Measurements from ENCODE around the gene SMIM22. TPM values are rescaled to one million over a fixed set of nuclear protein-coding genes. Genes with fewer than 3 reads are reported as not detected.

SMIM22 gene
- total and polyA plus RNA-seq, 9 donors, result 1.5 to 30.9 (median 7.8) TPM; not detected in 5

DNA sequence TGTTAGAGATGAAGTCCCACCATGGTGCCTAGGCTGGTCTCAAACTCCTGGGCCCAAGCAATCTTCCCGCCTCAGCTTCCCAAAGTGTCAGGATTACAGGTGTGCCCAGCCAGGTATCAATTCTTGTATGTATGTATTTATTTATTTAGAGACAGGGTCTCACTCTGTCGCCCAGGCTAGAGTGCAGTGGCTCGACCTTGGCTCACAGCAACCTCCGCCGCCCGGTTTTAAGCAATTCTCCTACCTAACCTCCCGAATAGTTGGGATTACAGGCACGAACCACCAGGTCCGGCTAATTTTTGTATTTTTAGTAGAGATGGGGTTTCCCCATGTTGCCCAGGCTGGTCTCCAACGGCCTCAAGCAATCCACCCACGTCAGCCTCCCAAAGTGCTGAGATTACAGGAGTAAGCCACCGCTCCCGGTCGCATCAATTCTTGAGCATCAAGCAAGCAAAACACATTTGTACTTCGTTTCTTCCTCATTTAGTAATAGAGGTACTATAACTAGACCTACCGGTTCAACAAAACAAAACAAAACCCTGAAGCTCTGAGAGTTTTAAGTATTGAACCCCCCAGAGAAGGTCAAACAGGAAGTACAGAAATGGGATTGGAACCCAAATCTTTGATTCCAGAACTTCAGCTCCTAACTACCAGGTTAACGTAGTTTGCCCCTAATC lies 27.2 kb upstream of the SMIM22 start:
- Histone ChIP-seq H3K27ac (peak overlapping the region in 1 of 2 donors; percentile 77), H3K36me3 (no peaks in the 10 kb centered on the region), H3K27me3 (no peaks in the 10 kb centered on the region), H3K4me3 (peak overlapping the region; percentile 99), H3K4me1 (ENCODE audit: insufficient read depth) (peaks cover 2% of the 10 kb centered on the region), H3K9me3 (no peaks in the 10 kb centered on the region)
- peak; percentile 35 to 50 (median 47) for DNase-seq
- intact Hi-C loops (cut with DNase I), result no loop called here
- WGBS, 3 donors, result 28 to 48% (median 44%) methylated on average over 17 of the region's 17 CpGs
- no peak for TF ChIP-seq POLR2A (IDR thresholded peaks at IDR 0.05)
- TF ChIP-seq CTCF (IDR thresholded peaks at IDR 0.05), result peak in 1 of 3 donors; percentile 6
- no peak for TF ChIP-seq EP300 (IDR thresholded peaks at IDR 0.05)

DNA sequence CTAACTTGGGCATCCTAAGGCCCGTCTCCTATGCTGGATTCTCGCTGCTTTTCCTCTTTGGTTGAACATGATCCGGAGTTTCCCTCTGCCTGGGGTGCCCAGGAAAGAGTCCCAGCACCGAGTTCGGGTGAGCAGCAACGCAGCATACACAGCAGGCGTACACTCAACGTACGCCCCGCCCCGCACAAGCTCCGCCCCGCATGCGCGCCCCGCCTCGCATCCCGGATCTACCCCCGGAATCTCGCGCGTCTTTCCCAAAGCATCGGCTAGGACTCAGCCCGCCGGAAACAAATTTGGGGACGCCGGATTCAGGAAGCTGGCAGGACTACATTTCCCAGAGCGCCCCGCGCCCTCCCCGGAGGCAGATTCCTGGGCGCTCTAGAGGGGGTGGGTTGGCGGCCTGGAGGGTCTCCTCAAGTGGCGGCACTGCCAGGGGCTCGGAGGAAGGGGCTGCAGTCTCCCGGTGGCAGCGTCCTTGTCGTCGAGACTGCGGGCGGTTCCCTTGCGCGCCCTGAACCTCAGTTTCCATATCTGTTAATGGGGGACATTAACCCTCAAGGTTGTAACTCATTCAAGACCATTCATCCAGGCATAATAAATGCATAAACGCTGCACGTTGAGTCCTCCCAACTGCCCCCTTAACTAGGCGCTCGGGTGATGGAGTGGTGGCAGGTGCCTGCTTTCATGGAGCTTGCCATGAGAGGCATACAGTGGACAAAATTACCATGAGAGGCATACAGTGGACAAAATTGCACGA lies 26.4 kb upstream of the SMIM22 start:
- Histone ChIP-seq H3K36me3 (no peaks in the 10 kb centered on the region), H3K9me3 (no peaks in the 10 kb centered on the region), H3K4me1 (ENCODE audit: insufficient read depth) (peaks cover 2% of the 10 kb centered on the region), H3K4me3 (peak overlapping the region; percentile 46), H3K27ac (peak overlapping the region; percentile 5 to 77), H3K27me3 (no peaks in the 10 kb centered on the region)
- WGBS, 3 donors, result 2 to 3% (median 2%) methylated on average over 33 to 48 of the region's 48 CpGs
- TF ChIP-seq POLR2A (IDR thresholded peaks at IDR 0.05), result peak; percentile 83
- no peak for TF ChIP-seq EP300 (IDR thresholded peaks at IDR 0.05)
- TF ChIP-seq CTCF (IDR thresholded peaks at IDR 0.05), result peak in 1 of 3 donors; percentile 5
- peak; percentile 95 to 99 (median 95) for DNase-seq
- intact Hi-C loops (cut with DNase I), result no loop called here

- DNase-seq, result no peak
- H3K9me3 ChIP-seq, result no peaks in the 10 kb centered on the region
- H3K4me3 ChIP-seq, result no peak overlapping the region
- WGBS, 3 donors, result 45 to 48% (median 45%) methylated on average over 7 of the region's 7 CpGs
- H3K4me1 ChIP-seq (ENCODE audit: insufficient read depth), result peaks cover 2% of the 10 kb centered on the region
- intact Hi-C loops (cut with DNase I), result no loop called here
- H3K27ac ChIP-seq, result no peak overlapping the region
- no peaks in the 10 kb centered on the region for H3K36me3 ChIP-seq
- H3K27me3 ChIP-seq, result no peaks in the 10 kb centered on the region
- TF ChIP-seq EP300 (IDR thresholded peaks at IDR 0.05) (no peak), CTCF (IDR thresholded peaks at IDR 0.05) (no peak), POLR2A (IDR thresholded peaks at IDR 0.05) (no peak)
Observed at GRCh38 chr16:4769306-4769638, 25.9 kb upstream of the SMIM22 start.

DNA sequence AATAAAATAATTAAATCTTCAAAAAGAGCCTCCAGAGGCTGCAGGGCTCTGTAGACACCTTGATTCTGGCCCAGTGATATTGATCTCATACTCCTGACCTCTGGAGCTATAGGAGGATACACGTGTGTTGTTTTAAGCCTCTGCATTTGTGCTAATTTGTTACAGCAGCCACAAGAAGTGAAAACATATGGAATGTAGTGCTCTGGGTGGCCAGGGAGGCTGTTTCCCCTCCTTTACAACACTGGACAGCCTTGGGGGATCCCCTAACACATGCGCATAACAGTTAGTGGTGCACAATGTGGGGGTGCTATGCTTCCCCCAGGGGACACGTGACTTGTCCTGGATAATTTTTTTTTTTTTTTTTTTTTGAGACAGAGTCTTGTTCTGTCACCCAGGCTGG lies 23.5 kb upstream of the SMIM22 start:
- H3K27ac ChIP-seq, result no peak overlapping the region
- no peak for DNase-seq
- H3K4me3 ChIP-seq, result no peak overlapping the region
- no peaks in the 10 kb centered on the region for H3K27me3 ChIP-seq
- H3K36me3 ChIP-seq, result no peaks in the 10 kb centered on the region
- intact Hi-C loops (cut with DNase I), result no loop called here
- 61 to 72% (median 68%) methylated on average over 3 of the region's 3 CpGs for WGBS, 3 donors
- no peak for TF ChIP-seq CTCF (IDR thresholded peaks at IDR 0.05)
- no peak for TF ChIP-seq POLR2A (IDR thresholded peaks at IDR 0.05)
- TF ChIP-seq EP300 (IDR thresholded peaks at IDR 0.05), result no peak
- H3K4me1 ChIP-seq (ENCODE audit: insufficient read depth), result no peaks in the 10 kb centered on the region
- H3K9me3 ChIP-seq, result no peaks in the 10 kb centered on the region
